ENCODE measurements around the gene COX7A2. TPM values are rescaled to one million over a fixed set of nuclear protein-coding genes. Genes with fewer than 3 reads are reported as not detected.

Gene COX7A2
- total RNA-seq, 1 donor from 2014 or later, result 945 TPM

- intact Hi-C loops (cut with DNase I), result loop anchor here (5.0 kb wide), 1 partner anchor 1239 kb away; no protein-coding TSS in a partner anchor
- DNase-seq (peak; percentile 47), ATAC-seq (ENCODE audit: poor library complexity) (peak; percentile 1)
Measured at GRCh38 chr6:75206576-75207342, 36.8 kb downstream of the COX7A2 start.

DNA sequence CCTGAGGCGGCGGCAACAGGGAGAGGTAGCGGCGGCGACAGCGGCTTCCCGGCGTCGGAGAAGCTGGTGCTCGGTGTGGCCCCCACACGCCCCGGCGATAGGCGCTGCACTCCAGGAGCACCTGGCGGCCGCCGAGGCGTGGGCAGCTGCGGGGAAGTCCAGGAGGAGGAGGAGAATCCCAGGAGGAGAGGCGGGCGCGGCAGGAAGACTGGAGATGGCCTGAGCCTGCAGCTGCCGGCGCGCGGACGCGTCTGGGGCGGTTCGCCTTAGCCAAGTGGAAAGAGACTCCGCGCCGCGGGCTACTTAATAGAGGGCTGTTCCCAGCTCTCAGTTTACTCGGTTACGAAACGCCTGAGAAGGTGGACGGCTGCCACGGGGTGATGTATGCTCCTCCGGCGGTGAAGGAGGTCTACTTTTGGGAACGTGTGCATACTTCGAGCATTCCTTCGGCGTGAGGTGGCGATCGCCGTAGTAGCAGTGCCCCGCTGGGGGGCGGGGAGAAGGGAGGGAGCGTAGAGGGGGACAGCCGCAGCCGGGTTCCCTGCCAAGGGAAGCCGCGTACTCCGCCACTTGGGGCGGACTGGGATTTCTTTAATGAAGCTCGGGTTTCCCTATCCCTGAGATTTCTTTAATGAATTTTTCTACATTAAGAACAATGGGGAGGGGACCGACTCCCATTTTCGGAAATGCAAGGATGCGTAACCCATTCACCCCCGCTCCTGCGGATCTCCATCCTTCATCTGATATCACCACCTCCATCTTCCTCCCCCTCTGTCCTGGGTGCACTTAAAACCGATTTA, 37.6 kb downstream of the COX7A2 start, which contains the start of gene COL12A1:
TSS of gene COL12A1 (minus strand) at position 278 of the 800 bp plus-strand sequence. CDS start 3,261 bp downstream, outside the sequence.
- peak; percentile 68 for ATAC-seq (ENCODE audit: poor library complexity)
- DNase-seq, result peak; percentile 95
- intact Hi-C loops (cut with DNase I), result loop anchor here (5.0 kb wide), 1 partner anchor 1239 kb away; no protein-coding TSS in a partner anchor

DNA sequence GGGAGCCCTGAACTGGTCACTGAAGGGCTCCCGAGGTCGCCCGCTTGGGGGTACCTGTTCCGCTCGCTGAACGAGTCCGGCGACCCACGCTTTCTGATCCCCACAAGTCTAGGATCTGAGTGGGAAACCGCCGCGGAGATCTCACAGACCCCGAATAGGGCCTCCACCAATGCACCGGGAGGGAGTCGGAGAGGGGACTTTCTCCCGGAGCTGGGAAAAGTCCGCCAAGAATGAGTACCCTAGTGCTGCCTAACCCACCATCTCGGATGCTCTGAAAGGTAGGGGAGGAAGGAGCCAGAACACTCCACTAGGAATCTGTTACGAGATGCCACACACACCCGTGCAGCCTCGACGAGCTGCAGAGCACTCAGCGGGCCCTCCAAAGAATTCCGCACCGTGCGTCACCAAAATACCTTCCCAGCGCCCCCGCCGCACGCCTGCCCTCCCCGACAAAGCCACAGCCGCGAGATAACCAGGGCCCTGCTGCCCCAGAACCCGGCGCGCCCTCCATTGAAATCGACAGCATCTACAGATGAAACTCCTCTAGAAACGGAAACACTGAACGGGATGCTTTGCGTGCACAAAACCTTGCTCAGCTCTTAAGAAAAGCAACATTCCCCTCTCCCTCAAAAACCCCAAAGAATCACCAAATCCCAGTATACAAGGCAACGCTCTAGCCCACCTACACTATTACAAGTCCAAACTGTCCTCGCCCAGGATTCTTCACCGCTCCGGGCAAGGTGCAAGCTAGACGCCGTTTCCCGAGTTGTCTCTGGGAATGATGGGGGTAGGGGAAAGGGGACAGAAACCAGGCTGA, 38.4 kb downstream of the COX7A2 start:
- DNase-seq (peak; percentile 45), ATAC-seq (ENCODE audit: poor library complexity) (no peak)
- intact Hi-C loops (cut with DNase I), result loop anchor here (5.0 kb wide), 1 partner anchor 1238 kb away; no protein-coding TSS in a partner anchor

- ATAC-seq (ENCODE audit: poor library complexity), result peak; percentile 32
- intact Hi-C loops (cut with DNase I), result no loop called here
- DNase-seq, result peak; percentile 75
Measured at GRCh38 chr6:75204217-75204958, 39.2 kb downstream of the COX7A2 start.

DNA sequence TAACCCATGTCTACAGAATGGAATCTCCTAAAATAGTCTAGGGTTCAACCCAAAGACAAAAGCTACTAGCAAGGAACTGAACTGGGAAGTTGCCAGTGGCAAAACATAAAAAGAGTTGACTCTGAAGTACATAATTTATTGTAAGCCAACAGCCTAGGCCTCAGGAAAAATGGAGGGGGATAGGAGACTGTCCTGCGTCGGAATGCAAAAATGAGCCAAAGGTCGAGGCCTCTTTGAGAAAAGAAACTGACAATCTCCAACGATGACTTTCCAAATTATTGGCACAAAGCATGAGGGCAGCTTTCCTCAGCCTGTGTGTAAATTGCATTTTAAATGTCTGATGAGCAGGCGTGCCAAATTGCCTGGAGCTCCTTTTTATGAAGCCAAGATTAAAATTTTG, 39.9 kb downstream of the COX7A2 start:
- intact Hi-C loops (cut with DNase I), result no loop called here
- DNase-seq (no peak), ATAC-seq (ENCODE audit: poor library complexity) (no peak)

- DNase-seq, result no peak
- intact Hi-C loops (cut with DNase I), result no loop called here
- no peak for ATAC-seq (ENCODE audit: poor library complexity)
Measured at GRCh38 chr6:75202676-75203131, 40.9 kb downstream of the COX7A2 start.

- intact Hi-C loops (cut with DNase I), result no loop called here
- DNase-seq (peak; percentile 64), ATAC-seq (ENCODE audit: poor library complexity) (no peak)
Measured at GRCh38 chr6:75201901-75202672, 41.5 kb downstream of the COX7A2 start.

- ATAC-seq (ENCODE audit: poor library complexity) (no peak), DNase-seq (no peak)
- intact Hi-C loops (cut with DNase I), result no loop called here
Measured at GRCh38 chr6:75201021-75201420, 42.6 kb downstream of the COX7A2 start.

GRCh38 chr6:75199889-75200288, 43.7 kb downstream of the COX7A2 start:
- no peak for ATAC-seq (ENCODE audit: poor library complexity)
- intact Hi-C loops (cut with DNase I), result no loop called here
- no peak for DNase-seq

- DNase-seq (no peak), ATAC-seq (ENCODE audit: poor library complexity) (no peak)
- intact Hi-C loops (cut with DNase I), result no loop called here
Measured at GRCh38 chr6:75196081-75196687, 47.4 kb downstream of the COX7A2 start.

DNA sequence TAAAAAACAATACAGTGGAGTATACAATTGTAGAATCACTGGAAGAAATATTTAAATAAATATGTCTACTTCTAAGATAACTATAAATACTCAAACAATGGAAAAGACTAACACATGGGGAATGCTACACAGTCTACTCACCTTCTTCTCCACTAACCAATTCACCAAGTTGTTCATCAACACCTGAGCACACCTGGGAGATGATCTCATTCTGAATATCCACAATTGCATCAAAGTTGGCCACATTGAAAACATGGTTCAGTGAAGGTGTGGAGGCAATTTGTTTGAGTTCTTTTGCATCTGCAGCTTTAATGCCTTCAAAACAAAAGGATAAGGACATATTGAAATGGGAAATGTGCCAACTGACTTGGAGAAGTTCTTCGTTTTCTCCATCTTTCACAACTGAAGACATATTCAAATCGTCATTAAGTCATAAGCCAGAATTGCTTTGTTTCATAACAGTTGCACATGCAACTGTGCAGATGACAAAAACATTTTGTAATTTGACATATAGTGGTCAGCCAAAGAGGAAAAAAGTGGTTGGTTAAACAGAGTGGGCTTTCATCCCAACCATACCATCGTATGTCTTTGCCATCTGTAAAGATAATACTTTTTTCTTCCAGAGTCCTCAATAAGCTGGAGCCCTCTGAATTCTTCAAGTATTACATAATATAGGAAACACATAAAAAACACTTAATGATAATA, 55.2 kb downstream of the COX7A2 start:
- no peak for DNase-seq
- no peak for ATAC-seq (ENCODE audit: poor library complexity)
- intact Hi-C loops (cut with DNase I), result no loop called here

Other genes with a start within 250 kb of the COX7A2 start
- gene COL12A1, start 37.7 kb downstream of the COX7A2 start, total RNA-seq, result 10.7 TPM
- 40.0 TPM for gene TMEM30A, start 41.0 kb upstream of the COX7A2 start, total RNA-seq
- gene FILIP1, start 250.0 kb upstream of the COX7A2 start, total RNA-seq, result 160 TPM